Stimulated activated CD4-positive, alpha-beta T cell treated with anti-CD3 and anti-CD28 coated beads, Interleukin-15, amount 100 ng/mL, for 24 hours (primary cell): ENCODE measurements around the gene AKAP17A.

Experiments used
- DNase-seq: peaks from one replicate; pipeline ENCODE4 v3.0.0-alpha.2; 2020

Gene AKAP17A

DNA sequence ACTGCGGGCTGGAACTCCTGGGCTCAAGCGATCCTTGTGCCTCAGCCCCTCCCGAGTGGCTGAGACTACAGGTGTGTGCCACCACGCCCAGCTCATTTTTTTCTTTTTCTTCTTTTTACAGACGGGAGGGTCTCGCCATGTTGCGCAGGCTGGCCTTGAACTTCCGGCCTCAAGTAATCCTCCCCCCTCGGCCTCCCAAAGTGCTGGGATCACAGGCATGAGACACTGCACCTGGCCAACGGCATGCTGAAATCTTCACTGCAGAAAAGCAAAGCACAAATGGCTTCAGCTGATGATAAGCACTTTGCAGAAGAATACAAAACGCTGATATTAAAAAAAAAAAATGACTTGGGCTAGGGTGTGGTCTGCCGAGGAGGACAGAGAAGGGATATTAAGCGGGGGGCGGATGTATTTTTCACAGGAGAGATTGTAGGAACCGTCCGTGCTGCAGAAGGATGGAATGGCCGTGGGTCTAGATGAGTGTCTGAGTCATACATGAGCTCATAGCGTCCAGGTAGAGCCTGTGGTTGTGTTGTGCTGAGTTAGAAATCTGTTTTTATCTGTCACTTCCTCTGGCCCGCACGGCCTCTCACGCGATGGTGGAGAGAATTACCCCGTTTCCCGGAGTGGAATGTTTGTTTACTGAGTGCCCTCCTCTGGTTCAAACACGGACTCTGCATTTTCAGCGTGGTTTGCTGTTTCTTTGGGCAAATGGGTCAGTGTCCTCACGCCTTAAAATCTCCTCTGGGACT lies 8.5 kb upstream of the AKAP17A start:
- peak; percentile 75 for DNase-seq

- no peak for DNase-seq
These were observed 7.0 kb upstream of the AKAP17A start for GRCh38 chrX:1584237-1585011.

- no peak for DNase-seq
These were observed 4.2 kb upstream of the AKAP17A start for GRCh38 chrX:1587161-1587560.

DNA sequence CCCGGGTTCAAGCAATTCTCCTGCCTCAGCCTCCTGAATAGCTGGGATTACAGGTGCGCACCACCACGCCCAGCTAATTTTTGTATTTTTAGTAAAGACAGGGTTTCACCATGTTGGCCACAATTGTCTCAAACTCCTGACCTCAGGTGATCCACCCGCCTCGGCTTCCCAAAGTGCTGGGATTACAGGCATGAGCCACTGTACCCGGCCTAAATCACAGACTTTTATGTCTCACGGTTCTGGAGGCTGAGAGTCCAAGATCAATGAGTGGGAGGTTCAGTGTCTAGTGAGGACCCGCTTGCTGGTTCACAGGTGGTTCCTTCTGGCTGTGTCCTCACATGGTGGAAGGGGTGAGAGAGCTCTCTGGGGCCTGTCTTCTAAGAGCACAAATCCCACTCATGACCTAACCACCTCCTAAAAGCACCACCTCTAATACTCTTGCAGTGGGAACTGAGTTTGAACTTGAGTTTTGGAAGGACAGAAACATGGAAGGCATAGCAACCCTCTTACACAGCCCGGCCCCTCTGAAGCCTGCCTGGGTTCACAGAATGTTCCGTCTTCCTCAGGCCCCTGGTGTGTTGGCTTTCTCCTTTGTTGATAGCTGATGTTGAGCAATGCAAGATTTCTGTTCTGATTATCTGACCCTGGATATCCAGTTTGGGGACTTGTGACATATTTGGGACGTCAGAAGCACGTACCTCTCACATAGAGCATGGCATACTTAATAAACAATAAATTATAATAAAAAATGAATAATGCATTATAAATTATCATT lies 1.9 kb upstream of the AKAP17A start:
- DNase-seq = no peak

- DNase-seq = peak; percentile 33
These were observed 562 bp downstream of the AKAP17A start for GRCh38 chrX:1591863-1592469.

- peak; percentile 34 for DNase-seq
These were observed 1.2 kb downstream of the AKAP17A start for GRCh38 chrX:1592470-1593142.

- DNase-seq = no peak
These were observed 2.2 kb downstream of the AKAP17A start for GRCh38 chrX:1593286-1594271.

DNA sequence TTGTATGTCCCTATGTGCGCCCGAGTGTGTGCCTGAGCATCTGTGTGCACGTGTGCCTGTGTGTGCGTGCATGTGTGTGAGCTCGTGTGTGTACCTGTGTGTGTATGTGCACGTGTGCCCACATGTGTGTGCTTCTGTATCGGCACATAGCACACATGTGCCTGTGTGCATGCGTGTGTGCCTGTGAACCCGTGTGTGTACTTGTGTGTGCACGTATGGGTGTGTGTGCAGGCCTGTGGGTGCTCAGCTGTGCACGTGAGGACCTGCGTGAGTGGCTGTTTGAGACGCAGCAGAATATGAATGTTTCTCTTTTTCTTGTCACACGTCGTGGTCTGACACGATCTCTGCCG lies 4.3 kb downstream of the AKAP17A start:
- no peak for DNase-seq

GRCh38 chrX:1596676-1597344 lies 5.4 kb downstream of the AKAP17A start:
- DNase-seq = no peak

DNA sequence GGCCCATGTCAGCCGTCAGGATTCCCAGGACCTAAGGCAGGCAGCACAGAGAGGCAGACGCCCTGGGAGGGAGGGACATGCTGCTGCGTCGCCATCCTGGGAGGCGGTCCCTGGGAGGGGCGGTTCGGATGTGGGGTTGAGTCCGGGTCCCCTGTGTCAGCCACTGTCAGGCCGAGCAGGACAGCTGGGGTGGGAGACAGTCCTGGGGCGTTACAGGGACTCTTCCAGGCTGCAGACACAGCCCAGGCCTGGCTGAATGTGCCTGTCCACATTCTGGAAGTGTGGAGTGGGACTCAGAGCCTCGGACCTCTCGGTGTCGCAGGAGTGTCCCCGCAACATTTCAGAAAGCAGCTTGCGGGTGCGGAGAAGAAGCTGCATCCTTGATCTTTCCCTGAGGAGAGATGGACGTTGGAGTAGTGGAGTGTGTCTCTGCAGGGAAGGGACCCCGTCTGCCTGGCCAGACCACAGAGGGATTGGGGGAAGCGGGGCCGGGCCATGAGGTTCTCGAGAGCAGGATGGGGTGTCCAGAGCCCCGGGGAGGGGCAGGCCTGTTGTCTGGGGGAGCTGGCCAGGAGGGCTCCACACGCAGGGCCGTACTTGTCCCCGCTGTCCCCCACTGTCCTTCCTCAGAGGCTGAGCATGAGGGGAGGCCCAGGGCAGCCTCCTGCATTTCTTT lies 6.1 kb downstream of the AKAP17A start:
- DNase-seq = no peak

DNA sequence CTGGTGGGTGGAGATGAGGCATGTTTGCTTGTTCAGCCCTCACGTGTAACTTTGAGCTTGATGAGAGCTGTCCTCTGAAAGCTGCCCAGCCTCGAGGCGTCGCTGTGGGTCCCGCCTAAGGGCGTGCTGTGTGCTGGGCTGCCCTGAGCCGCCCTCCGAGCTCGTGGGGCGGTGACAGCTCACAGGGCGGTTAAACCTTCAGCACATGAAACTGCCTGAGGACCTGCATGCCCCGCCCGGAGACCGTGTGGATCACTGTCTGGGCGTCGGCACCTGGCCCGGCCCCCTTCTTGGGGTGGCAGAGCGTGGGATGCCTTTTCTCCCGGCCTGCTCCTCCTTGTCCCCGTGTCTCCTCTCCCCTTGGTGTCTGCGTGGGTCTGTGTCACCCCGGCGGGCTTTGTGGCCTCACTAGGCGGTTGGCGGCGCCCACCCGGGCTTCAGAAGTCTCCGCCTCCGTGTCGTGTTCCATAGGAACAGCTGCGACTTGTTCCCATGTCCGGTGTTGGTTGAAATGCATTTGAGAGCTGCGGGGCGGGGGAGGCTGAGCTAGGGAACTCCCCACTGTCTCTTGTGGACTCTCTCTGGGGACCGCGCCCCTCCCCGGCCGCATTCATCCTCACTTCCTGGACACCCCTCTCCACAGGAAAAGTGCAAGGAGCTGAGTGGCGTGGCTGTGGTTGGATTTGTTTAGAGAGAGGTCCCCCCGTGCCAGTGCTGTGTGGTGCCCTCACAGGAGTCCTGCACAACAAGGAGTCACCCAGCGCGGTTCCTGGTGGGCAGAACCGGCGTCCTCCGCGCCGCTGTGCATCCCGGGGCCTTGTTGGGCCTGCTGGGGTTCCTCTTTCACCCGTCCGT lies 6.8 kb downstream of the AKAP17A start:
- DNase-seq = no peak

DNA sequence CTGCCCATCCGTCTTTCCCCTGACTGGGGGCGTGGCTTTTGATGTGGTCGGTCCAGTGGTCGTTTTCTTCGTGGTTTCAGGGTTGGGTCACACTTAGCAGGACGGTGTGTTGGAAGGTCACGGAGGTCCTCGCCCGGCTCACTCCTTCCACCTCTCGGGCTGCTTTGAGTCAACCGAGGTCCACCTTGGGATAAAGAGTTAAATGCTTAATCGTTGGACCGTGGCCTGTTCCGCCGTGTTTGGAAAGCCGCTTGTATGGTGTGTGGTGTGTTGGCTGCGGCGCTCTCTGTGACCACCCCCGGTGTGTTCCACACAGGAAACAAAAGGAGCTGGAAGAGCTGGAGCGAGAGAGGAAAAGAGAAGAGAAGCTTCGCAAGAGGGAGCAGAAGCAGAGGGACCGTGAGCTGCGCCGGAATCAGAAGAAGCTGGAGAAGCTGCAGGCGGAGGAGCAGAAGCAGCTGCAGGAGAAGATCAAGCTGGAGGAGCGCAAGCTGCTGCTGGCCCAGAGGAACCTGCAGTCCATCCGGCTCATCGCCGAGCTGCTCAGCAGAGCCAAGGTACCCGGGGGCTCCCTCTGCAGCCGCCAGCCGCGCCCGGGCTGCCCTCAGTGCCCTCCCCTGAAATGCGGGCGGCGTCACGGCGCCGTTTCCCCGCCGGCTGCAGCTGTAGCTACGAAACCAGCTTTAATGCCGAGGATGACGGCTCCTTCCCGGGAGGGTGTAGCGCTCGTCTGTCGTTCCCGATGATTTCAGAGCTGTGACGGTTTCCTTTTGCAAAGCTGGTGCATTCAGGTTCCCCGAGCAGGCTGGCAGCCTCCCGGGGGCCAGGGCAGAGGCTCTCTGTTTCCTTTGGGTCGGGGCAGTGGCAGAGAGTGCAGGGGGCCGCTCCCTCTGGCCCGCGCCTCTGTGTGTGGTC lies 7.7 kb downstream of the AKAP17A start:
- no peak for DNase-seq

GRCh38 chrX:1599791-1600405 lies 8.5 kb downstream of the AKAP17A start:
- no peak for DNase-seq

GRCh38 chrX:1600406-1601050 lies 9.1 kb downstream of the AKAP17A start:
- no peak for DNase-seq

DNA sequence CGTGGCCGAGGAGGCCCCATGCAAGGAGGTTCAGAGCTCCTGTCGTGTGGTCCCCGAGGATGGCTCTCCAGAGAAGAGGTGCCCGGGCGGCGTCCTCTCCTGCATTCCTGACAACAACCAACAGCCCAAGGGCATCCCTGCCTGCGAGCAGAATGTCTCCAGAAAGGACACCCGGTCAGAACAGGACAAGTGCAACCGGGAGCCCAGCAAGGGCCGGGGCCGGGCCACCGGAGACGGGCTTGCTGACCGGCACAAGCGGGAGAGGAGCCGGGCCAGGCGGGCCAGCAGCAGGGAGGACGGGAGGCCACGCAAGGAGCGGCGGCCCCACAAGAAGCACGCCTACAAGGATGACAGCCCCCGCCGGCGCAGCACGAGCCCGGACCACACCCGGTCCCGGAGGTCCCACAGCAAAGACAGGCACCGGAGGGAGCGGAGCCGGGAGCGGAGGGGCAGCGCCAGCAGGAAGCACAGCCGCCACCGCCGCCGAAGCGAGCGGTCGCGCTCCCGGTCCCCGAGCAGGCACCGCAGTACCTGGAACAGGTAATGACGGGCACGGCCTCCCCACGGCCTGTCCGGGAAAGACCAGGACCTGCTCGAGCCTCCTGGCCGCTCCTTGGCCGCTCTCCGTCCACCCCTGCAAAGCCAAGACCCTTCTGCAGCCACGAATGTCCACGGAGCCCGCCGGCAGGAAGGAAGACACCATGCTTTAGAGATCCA lies 9.8 kb downstream of the AKAP17A start:
- no peak for DNase-seq

GRCh38 chrX:1601768-1602085 lies 10.3 kb downstream of the AKAP17A start:
- DNase-seq = no peak

- no peak for DNase-seq
These were observed 10.9 kb downstream of the AKAP17A start for GRCh38 chrX:1602299-1602698.
